ENCODE data around the gene SAMSN1.
A peak's percentile ranks its signal among the peaks of the same experiment; 100 is the strongest.

SAMSN1 gene

GRCh38 chr21:14545906-14546480, at the start of gene SAMSN1:
SAMSN1 (minus strand) TSS chr21:14546315; CDS start chr21:14546261, 54 bp downstream.
- DNase-seq, result peak; percentile 75

- DNase-seq, result no peak
These were observed 49.3 kb upstream of the SAMSN1 start for GRCh38 chr21:14595449-14595848.

GRCh38 chr21:14594967-14595366, 48.9 kb upstream of the SAMSN1 start:
- DNase-seq, result no peak

- DNase-seq, result no peak
These were observed 47.1 kb upstream of the SAMSN1 start for GRCh38 chr21:14593230-14593629.

- DNase-seq, result no peak
These were observed 46.3 kb upstream of the SAMSN1 start for GRCh38 chr21:14592296-14593000.

- no peak for DNase-seq
These were observed 45.8 kb upstream of the SAMSN1 start for GRCh38 chr21:14591882-14592281.

GRCh38 chr21:14591377-14591776, 45.3 kb upstream of the SAMSN1 start:
- no peak for DNase-seq

GRCh38 chr21:14589855-14590563, 43.9 kb upstream of the SAMSN1 start:
- DNase-seq, result no peak

- DNase-seq, result no peak
These were observed 41.2 kb upstream of the SAMSN1 start for GRCh38 chr21:14587266-14587665.

- no peak for DNase-seq
These were observed 39.0 kb upstream of the SAMSN1 start for GRCh38 chr21:14585122-14585521.

- no peak for DNase-seq
These were observed 38.4 kb upstream of the SAMSN1 start for GRCh38 chr21:14584357-14585095.

GRCh38 chr21:14583629-14584255, 37.6 kb upstream of the SAMSN1 start:
- DNase-seq, result no peak

- DNase-seq, result no peak
These were observed 37.0 kb upstream of the SAMSN1 start for GRCh38 chr21:14582934-14583628.

- DNase-seq, result no peak
These were observed 35.9 kb upstream of the SAMSN1 start for GRCh38 chr21:14581902-14582457.

- no peak for DNase-seq
These were observed 27.1 kb upstream of the SAMSN1 start for GRCh38 chr21:14573244-14573643.

- DNase-seq, result no peak
These were observed 26.2 kb upstream of the SAMSN1 start for GRCh38 chr21:14572204-14572780.

GRCh38 chr21:14569868-14570267, 23.8 kb upstream of the SAMSN1 start:
- DNase-seq, result no peak

- DNase-seq, result no peak
These were observed 23.0 kb upstream of the SAMSN1 start for GRCh38 chr21:14569026-14569621.

- DNase-seq, result no peak
These were observed 21.5 kb upstream of the SAMSN1 start for GRCh38 chr21:14567331-14568279.

- DNase-seq, result no peak
These were observed 20.8 kb upstream of the SAMSN1 start for GRCh38 chr21:14566894-14567293.

All from GDM1 (cell line).